ENCODE results near the gene ZNF648. TPM values are rescaled to one million over a fixed set of nuclear protein-coding genes. Genes with fewer than 3 reads are reported as not detected.

ZNF648 gene
- total and polyA plus RNA-seq, 2 of the 4 experiments (the other 2 are of a cell fraction) = not detected

DNA sequence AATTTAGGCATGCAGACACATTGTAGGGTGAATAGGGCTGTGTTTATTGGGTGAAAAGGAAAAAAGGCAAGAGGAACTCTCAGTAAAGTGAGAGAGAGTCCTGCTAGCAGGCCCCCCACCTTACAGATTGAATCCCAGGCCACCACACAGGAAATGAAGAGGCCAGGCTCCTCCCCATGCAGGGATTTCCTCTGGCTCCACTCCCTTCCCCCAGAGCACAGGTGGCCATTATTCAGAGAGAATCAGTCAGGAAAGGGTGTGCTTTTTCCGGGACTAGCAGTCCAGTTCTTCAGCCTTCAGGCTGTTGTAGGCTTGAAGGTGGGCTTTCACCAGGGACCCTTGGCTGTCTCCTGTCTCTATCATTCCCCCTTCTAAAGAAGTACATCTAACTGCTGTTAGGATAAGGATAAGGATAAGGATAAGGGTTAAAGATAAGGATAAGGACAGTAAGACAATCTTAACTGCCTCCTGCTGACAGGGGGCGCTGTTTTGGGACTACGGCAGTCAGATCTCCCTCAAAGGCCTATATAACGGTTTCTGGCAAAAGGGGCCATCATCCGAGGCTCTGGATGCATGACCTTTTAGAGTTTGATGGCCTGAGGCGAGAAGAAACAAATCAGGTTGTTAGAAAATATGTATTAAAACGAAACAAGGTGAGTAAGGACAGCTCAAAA is 26.3 kb downstream of the ZNF648 start:
- H3K27ac ChIP-seq (ENCODE audit: insufficient read depth, low read length) = no peak overlapping the region
- no peak overlapping the region for H2AK9ac ChIP-seq (replicated peaks; ENCODE audit: low read depth, low read length, poor library complexity)
- no peak overlapping the region for H3K4me2 ChIP-seq (ENCODE audit: low read depth, low read length)
- H2BK15ac ChIP-seq (ENCODE audit: low read depth, low read length) = no peak overlapping the region
- no peak overlapping the region for H3K23ac ChIP-seq (ENCODE audit: low read depth, low read length)
- no peaks in the 10 kb centered on the region for H3K27me3 ChIP-seq (ENCODE audit: control insufficient read depth, insufficient read depth, low read length)
- CTCF ChIA-PET = no interaction called here
- no peak overlapping the region for H3K18ac ChIP-seq (ENCODE audit: low read depth, low read length)
- H3K9me3 ChIP-seq (ENCODE audit: control insufficient read depth, insufficient read depth, low read length) = 0 out of 2 replicates have a peak, but pooled peaks cover 3% of the 10 kb centered on the region
- no peaks in the 10 kb centered on the region for H4K20me1 ChIP-seq (ENCODE audit: insufficient read depth, low read length)
- no peak for TF ChIP-seq FOS (IDR thresholded peaks at IDR 0.05; ENCODE audit: low read depth, low read length)
- TF ChIP-seq ELK1 (IDR thresholded peaks at IDR 0.05; ENCODE audit: borderline replicate concordance, low read depth, low read length) = no peak
- no peak for TF ChIP-seq USF2 (IDR thresholded peaks at IDR 0.05; ENCODE audit: low read depth, low read length)
- no peak for TF ChIP-seq BHLHE40 (IDR thresholded peaks at IDR 0.05; ENCODE audit: low read depth, low read length)
- TF ChIP-seq RFX5 (IDR thresholded peaks at IDR 0.05; ENCODE audit: low read depth, low read length) = no peak
- TF ChIP-seq, protein P1, sequence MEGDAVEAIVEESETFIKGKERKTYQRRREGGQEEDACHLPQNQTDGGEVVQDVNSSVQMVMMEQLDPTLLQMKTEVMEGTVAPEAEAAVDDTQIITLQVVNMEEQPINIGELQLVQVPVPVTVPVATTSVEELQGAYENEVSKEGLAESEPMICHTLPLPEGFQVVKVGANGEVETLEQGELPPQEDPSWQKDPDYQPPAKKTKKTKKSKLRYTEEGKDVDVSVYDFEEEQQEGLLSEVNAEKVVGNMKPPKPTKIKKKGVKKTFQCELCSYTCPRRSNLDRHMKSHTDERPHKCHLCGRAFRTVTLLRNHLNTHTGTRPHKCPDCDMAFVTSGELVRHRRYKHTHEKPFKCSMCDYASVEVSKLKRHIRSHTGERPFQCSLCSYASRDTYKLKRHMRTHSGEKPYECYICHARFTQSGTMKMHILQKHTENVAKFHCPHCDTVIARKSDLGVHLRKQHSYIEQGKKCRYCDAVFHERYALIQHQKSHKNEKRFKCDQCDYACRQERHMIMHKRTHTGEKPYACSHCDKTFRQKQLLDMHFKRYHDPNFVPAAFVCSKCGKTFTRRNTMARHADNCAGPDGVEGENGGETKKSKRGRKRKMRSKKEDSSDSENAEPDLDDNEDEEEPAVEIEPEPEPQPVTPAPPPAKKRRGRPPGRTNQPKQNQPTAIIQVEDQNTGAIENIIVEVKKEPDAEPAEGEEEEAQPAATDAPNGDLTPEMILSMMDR (conservative IDR thresholded peaks at IDR 0.05; ENCODE audit: low read depth, low read length) = no peak
- TF ChIP-seq RCOR1 (IDR thresholded peaks at IDR 0.05; ENCODE audit: insufficient replicate concordance, low read length) = no peak
- TF ChIP-seq MAZ (IDR thresholded peaks at IDR 0.05; ENCODE audit: borderline replicate concordance, low read depth, low read length) = no peak
- no peak for TF ChIP-seq CHD1 (IDR thresholded peaks at IDR 0.05; ENCODE audit: low read depth, low read length)
- TF ChIP-seq MXI1 (IDR thresholded peaks at IDR 0.05; ENCODE audit: borderline replicate concordance, low read depth, low read length) = no peak
- intact Hi-C loops (cut with micrococcal nuclease) = no loop called here
- no peaks in the 10 kb centered on the region for H3K36me3 ChIP-seq (ENCODE audit: control insufficient read depth, insufficient read depth, low read length)
- no TSS peak for BruUV-seq (replicated peaks)
- no peaks in the 10 kb centered on the region for H3K4me1 ChIP-seq (ENCODE audit: control insufficient read depth, insufficient read depth, low read length)
- no peak for DNase-seq
- H2BK120ac ChIP-seq (ENCODE audit: low read depth, low read length) = no peak overlapping the region
- H3K79me1 ChIP-seq (ENCODE audit: low read depth in 1 of 2, low read length in 2 of 2) = no peaks in the 10 kb centered on the region
- POLR2A ChIA-PET (ENCODE audit: unreplicated experiment) = no interaction called here
- no peak overlapping the region for H3K9ac ChIP-seq (ENCODE audit: low read depth, low read length)
- H3K9me1 ChIP-seq (ENCODE audit: insufficient read depth, low read length) = no peaks in the 10 kb centered on the region
- no peak overlapping the region for H3K4me3 ChIP-seq (ENCODE audit: insufficient read depth, low read depth, low read length)
- no peak overlapping the region for H4K5ac ChIP-seq (ENCODE audit: low read depth, low read length)
- no peak overlapping the region for H3K4ac ChIP-seq (ENCODE audit: low read depth, low read length)
- no peak overlapping the region for H4K8ac ChIP-seq (ENCODE audit: low read depth in 2 of 2, low read length in 2 of 2)
- in situ Hi-C loops (cut with MboI; ENCODE audit: low sequenced_read_pairs) = no loop called here
- H4K91ac ChIP-seq (ENCODE audit: insufficient read depth, low read depth, low read length) = no peak overlapping the region
- no CpG with 5 or more reads among the region's 7 CpGs for WGBS, 2 experiments (ENCODE audit: extremely low coverage in 2 of 2, insufficient read length in 1 of 2)
- dilution Hi-C loops (cut with HindIII; ENCODE audit: low sequenced_read_pairs, unreplicated experiment) = no loop called here
- H2AK5ac ChIP-seq (ENCODE audit: low read depth, low read length) = no peak overlapping the region
- H2BK5ac ChIP-seq (ENCODE audit: low read depth, low read length, poor library complexity, severe bottlenecking) = no peak overlapping the region
- no peak for ATAC-seq (ENCODE audit: low read depth)
- no peak overlapping the region for H3K14ac ChIP-seq (replicated peaks; ENCODE audit: low read depth, low read length)
- H3K56ac ChIP-seq (ENCODE audit: extremely low read depth, insufficient read depth, low read length) = no peak overlapping the region
- no peak overlapping the region for H2AFZ ChIP-seq (replicated peaks; ENCODE audit: low read length, poor library complexity)
- no peak overlapping the region for H2BK20ac ChIP-seq (ENCODE audit: low read depth, low read length)
